ENCODE data around the gene TLR9.

TLR9 gene

DNA sequence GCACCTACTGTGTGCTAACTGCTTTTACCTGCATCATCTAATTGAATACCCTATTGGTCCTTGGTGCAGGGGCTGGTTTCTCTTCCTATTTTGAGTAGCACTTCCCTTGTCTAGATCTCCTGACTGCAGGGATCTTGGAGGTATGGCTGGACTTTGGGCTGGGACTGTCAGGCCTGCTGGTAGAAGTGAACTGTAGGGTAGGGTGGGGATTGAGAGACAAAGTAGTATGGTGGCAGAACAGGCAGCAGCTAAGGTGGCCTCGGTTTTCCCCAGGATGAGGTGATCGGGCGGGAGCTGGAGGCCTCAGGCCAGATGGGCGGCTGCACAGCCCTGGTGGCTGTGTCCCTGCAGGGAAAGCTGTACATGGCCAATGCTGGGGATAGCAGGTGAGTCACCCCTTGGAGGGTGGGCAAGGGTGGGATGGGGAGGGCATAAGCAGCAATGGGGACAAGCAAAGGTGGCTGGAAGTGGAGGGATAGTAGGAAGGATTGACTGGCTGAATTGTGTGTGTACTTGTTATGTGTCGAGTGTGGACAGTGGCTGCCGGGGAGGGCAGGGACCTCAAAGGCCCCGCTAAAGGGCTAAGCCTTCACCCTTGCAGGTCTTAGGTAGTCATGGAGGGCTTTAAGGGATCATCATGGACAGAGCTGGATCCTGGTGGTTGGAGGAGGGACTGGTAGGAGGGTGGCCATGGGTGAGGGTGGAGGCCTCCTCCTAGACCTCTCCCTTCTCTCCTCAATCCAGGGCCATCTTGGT is 22.1 kb upstream of the TLR9 start:
- DNase-seq, result no peak

DNA sequence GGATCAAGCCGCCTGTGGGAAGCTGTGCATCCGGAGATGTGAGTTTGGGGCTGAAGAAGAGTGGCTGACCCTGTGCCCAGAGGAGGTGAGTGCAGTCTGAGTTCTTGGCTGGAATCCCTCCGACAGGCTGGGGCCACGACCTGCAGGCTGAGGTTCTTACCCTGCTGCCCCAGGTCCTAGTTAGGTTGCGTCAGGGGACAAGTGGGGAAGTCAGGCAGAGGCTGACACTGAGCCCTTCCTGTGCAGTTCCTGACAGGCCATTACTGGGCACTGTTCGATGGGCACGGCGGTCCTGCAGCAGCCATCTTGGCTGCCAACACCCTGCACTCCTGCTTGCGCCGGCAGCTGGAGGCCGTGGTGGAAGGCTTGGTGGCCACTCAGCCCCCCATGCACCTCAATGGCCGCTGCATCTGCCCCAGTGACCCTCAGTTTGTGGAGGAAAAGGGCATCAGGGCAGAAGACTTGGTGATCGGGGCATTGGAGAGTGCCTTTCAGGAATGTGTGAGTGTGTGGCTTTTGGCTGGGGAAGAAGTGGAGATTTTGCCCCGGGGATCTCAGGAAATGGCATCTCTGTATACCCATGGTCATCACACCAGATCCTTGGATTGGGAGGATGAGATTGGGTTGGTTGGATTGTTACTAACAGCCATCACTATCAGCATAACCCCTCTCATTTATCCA is 21.4 kb upstream of the TLR9 start:
- no peak for DNase-seq

DNA sequence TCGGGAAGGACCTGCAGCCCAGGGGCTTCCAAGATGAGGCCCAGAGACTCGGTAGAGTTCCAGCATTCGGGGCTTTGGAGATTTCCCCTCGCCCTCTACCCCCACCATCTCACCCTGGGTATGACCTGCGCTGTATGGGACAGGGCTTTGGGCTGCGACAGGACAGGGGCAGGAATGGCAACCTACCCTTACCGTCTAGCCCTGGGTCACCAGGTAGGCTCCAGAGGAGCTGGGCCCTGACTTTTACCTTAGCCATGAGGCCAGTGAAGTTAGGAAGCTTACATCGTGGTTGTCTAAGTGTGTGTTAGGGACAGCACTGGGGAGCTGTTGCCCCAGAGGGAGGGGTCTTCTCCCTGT is 20.8 kb upstream of the TLR9 start:
- no peak for DNase-seq

GRCh38 chr3:52245322-52246263 is 20.1 kb upstream of the TLR9 start, which contains the start of gene PPM1M:
Gene PPM1M (plus strand): TSS chr3:52245759. CDS start chr3:52245825, 66 bp downstream.
- no peak for DNase-seq

GRCh38 chr3:52243791-52244628 is 18.6 kb upstream of the TLR9 start:
- no peak for DNase-seq

DNA sequence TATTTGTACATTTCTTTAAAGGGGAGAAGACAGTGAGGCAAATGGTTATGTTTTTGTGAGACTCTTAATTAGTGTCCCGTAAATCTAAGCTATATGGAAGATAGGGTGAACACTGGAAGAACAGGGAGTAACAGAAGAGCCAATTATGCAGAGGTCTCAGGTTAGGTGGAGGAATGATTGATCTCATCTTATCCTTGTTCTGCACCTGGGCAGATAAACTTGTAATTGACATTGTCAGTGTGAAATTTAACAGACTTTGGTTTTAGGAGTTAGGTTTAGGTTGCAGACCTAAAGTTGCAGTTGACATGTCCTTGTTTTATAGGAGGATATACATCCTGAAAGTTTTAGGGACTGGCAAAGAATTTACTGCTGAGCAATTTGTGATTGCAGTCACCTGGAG is 16.6 kb upstream of the TLR9 start:
- DNase-seq, result no peak

DNA sequence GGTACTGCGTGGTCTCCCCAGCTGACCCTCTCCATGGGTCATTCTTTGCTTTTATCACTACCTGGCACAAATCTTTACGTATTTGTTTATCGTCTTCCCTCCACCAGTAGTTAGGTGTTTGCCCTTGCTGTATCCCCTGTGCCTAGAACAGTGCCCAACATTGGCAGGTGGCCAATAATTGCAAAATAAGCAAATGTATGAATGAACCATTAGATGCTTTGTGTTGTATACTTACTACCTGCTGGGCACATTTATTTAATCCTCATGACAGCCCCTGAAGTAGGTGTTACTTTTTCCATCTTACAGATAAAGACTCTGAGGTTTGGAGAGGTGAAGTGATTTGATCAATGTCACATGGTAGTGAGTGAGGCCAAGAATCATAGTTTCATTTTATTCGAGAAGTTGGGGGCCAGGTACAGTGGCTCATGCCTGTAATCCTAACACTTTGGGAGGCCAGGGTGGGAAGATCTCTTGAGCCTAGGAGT is 15.5 kb upstream of the TLR9 start:
- DNase-seq, result no peak

- DNase-seq, result no peak
These were observed 14.8 kb upstream of the TLR9 start for GRCh38 chr3:52240059-52240885.

DNA sequence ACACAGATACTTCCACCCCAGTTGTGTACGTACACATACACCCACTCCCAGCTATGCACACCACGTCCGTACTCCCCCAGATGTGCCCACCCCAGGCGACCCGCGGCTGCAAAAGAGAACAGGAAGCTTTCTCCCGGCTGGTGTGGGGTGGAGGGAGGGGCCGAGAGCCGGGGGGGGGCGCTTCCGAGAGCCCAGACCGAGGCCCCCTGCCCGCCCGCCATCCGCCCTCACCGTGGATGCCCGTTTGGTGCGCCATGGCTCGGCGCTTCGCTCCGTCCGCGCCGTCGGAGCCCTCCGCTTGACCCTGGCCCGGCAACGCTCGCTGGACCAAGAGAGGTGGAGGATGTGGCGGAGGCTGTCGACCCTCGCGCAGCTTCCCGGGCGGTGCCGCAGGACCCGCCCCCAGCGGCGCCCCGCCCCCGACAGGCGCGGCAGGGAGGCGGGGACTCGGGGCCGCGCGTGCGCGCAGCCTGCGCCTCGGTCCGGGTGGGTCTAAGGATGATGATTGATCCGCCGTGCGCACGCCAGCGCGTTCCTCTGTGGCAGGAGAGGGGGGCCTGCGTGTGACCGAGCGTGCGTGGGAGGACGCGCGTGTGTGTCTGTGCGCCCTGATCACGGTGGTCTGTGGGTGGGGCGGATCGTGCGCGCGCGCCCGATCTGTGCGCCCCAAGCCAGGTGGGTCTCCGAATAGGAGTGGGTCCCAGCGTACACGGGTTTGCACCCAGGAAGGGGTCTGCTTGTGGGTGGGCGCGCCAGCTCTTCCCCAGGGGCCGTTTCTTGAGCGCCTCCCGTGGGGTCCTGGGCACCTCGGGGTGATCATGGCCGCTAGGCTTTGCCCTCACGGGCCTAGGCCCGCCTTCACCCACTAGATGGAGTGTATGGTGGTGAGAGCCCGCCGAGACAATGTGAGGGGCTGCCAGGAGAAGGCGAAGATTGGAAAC is 13.6 kb upstream of the TLR9 start, which contains the start of gene TWF2:
TSS of gene TWF2 (minus strand) at position 398 of the 941 bp plus-strand sequence. CDS start at position 256, 142 bp downstream.
- peak; percentile 39 for DNase-seq

GRCh38 chr3:52238193-52238760 is 12.8 kb upstream of the TLR9 start:
- DNase-seq, result no peak

DNA sequence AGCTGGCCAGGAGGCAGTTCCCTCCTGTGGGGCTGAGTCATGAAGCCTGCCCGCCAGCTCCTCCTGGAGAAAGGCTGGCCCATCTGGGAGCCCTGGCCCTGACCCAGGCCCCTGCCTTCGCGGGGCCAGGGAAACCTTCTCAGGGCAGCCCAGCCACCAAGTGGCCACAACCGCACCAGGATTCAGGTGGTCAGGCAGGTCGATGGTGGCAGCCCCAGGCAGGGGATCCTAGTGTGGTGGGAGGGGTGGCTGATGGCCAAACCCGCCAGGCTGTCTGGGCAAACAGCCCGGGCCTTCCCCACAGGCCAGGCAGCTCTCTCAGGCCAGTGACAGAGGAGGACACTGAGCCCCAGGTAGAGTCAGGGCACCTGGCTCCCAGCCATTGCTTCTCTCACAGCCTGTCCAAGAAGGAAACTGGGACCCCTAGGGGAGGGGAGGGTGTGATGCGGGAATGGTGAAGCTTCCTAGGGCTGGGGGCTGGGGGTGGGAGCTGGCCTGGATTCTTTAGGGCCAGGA is 12.3 kb upstream of the TLR9 start:
- no peak for DNase-seq

DNA sequence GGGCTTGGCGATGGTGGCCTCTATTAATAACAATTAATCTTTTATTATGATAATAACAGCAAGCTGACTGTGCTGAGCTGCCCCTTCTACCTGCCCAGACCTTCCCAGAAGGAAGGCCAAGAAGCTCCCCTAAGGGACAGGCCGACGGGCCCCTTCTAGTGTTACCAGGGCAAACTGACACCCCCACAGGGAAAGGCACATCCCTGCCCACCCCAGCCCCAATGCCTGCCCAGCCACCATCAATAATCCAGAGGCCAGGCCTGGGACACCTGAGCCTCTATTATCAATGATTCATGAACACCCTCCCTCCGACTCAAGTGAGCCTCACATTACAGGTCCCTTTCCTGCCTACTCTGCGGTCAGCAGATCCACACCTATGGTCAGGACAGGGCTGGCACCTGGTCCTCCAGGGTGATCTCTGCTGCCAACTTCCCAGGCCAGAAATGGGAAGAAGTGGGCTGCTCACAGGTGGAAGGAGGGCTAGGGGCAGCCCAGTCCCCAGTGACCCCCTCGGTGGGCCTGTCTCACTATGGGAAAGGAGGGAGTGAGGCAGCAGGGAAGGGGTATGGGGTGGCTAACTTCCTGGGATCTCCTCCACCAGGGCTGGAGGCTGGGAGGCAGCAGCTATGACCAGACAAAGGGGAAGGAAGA is 11.7 kb upstream of the TLR9 start:
- DNase-seq, result no peak

- DNase-seq, result no peak
These were observed 11.0 kb upstream of the TLR9 start for GRCh38 chr3:52236424-52236886.

DNA sequence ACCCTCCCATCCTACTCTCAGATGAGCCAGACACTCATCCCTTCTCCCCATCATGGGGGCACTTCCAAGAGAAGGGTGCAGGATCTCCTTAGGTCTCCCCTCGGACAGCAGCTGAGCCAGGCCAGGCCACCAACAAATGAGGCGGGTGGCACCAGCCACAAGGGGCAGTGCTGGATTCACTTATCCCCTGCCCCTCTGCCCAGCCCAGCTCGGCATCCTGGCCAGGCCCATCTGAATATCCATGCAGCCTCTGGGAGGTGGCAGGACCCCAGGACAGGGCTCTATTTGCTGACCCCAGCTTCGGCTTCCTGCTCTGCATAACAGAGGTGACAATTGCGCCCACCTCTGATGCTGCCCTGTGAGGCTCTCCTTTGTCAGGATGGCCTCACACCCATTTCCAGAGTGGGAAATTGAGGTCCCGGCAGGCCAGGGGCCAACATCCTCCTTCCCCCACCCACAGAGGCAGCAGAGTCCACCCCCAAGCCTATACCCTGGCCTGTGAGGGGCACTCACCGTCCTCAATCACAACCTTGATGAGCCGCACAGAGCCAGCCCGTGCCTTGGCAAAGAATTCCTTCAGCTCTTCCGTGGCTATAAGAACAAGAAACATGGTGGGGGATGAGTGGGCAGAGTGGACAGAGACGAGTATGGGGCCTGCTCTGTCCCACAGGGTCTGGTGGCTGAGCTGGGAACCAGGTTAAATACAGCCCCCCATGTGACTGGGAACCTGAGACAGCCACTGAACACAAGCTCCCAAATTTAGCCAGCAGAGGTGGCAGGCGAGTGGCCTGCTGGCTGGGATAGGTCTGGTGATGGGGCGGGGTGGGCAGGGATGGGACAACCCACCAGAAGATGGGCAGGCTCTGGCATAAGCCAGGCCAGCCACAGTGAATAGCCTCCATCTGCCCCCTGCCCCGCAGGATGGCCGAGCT is 9.3 kb upstream of the TLR9 start:
- DNase-seq, result no peak

GRCh38 chr3:52233968-52234367 is 8.5 kb upstream of the TLR9 start:
- DNase-seq, result no peak

DNA sequence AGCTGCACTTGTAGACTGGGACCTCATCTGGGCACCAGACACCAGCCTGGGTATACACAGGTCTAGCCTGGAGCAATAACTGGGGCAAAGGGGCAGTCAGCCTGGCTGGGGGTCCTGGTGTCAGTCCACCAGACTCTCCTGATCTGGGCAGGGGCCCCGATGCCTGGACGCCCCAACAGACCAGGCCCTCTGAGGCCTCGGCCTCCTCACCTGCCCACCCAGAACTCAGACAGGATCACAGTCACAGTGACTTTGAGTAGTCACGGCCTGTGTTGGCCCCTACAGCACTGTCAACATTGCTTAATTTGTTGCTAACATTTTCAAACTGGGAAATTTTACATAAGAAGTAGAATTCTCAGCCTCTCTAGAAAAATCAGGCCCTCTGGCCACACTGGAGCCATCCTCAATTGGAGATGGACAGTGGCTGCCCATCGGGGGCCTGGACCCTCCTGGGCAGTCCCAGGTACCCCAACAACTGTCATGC is 7.7 kb upstream of the TLR9 start:
- DNase-seq, result no peak
